C4-2B (cell line): Measurements from ENCODE around the gene DPM3.
"Not testable (repeated sequence)": the region's sequence is repeated elsewhere in the genome, so short reads cannot be mapped to it uniquely, and the experiment has no call there.

ENCODE experiments used
- H3K27ac ChIP-seq: fragments of 450-650 bp; 2 replicates; pipeline ENCODE4 v1.5.1; 2017
- ZFX ChIP-seq: fragments of 450-650 bp; IDR thresholded peaks from 2 replicates; pipeline ENCODE4 v1.6.1; 2017
- TF ChIP-seq, protein P1 (sequence below): fragments of 450-650 bp; conservative IDR thresholded peaks from 2 replicates; pipeline ENCODE4 v1.5.1; 2017; ENCODE audit warnings: mild to moderate bottlenecking

Gene DPM3, protein sequence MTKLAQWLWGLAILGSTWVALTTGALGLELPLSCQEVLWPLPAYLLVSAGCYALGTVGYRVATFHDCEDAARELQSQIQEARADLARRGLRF

DNA sequence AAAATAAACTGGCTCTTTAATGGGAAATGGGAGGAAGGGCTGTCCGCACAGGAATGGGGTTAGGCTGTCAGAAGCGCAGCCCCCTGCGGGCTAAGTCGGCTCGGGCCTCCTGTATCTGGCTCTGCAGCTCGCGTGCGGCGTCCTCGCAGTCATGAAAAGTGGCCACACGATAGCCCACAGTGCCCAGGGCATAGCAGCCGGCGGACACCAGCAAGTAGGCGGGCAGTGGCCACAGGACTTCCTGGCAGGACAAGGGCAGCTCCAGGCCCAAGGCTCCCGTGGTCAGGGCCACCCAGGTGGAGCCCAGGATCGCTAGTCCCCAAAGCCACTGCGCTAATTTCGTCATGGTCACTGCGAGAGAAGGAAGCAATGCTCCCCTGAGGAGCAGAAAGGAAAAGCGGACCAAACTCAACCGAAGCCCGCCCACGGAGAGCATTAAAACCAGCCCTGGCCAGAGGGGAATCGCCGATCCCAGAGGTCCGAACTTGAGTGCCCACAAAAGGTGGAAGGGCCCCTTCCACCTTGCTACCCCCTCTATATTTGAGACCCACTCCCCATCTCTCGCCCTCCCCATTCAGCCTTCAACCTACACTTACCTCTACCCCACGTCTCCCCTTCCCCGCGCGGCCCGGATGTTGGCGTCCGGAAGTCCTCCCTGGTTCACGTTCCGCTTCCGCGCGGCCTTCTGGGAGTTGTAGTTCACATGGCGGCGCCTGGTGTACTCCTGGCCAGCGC lies at the start of gene DPM3:
Gene DPM3, minus strand, starts transcription at position 637 of the 735 bp plus-strand sequence. Its CDS starts 291 bp downstream, at position 346.
- peak within 1 kb of the TSS; percentile 84 for H3K27ac ChIP-seq
- peak; percentile 38; the same call in 1 of the 2 replicates for TF ChIP-seq ZFX
- TF ChIP-seq, protein P1, sequence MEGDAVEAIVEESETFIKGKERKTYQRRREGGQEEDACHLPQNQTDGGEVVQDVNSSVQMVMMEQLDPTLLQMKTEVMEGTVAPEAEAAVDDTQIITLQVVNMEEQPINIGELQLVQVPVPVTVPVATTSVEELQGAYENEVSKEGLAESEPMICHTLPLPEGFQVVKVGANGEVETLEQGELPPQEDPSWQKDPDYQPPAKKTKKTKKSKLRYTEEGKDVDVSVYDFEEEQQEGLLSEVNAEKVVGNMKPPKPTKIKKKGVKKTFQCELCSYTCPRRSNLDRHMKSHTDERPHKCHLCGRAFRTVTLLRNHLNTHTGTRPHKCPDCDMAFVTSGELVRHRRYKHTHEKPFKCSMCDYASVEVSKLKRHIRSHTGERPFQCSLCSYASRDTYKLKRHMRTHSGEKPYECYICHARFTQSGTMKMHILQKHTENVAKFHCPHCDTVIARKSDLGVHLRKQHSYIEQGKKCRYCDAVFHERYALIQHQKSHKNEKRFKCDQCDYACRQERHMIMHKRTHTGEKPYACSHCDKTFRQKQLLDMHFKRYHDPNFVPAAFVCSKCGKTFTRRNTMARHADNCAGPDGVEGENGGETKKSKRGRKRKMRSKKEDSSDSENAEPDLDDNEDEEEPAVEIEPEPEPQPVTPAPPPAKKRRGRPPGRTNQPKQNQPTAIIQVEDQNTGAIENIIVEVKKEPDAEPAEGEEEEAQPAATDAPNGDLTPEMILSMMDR: no peak

DNA sequence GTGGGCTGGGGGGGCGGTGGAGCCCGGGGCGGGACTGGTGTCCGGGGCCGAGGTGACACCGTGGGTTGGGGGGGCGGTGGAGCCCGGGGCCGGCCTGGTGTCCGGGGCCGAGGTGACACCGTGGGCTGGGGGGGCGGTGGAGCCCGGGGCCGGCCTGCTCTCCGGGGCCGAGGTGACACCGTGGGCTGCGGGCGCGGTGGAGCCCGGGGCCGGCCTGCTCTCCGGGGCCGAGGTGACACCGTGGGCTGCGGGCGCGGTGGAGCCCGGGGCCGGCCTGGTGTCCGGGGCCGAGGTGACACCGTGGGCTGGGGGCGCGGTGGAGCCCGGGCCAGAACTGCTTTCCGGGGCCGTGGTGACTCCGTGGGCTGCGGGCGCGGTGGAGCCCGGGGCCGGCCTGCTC lies 49.6 kb upstream of the DPM3 start:
- not testable (repeated sequence) for H3K27ac ChIP-seq

DNA sequence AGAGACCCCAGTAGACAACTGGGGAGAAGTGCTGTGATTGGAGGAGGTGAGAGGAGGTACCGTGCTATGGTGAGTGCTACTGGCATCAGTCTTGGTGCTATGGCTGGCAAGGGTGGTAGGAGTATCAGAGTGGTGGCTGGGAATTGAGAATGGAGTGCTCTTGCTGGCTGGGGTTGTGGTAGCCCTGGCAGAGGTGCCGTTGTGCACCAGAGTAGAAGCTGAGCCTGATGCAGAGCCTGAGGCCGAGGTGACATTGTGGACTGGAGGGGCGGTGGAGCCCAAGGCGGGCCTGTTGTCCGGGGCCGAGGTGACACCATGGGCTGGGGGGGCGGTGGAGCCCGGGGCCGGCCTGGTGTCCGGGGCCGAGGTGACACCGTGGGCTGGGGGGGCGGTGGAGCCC lies 47.9 kb upstream of the DPM3 start:
- TF ChIP-seq, protein P1: no peak
- no peak for TF ChIP-seq ZFX
- no peak overlapping the region for H3K27ac ChIP-seq

DNA sequence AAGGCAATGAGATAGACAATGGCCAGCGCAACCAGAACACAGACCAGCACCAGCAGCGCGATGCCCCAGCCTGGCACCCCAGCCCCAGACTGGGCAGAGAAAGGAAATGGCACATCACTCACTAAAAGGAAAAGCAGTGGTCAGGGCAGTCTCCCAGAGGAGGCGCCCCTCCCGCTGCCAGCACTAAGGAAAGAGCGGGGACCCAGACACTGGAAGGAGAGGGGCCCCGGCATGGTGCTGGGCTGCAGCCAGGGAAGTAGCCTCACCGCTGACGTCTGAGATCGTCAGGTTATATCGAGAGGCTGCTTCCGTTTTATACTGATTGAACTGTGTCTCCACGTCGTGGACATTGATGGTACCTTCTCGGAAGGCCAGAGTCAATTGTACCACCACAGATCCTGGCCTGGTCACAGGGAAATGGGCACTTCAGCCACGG lies 47.1 kb upstream of the DPM3 start:
- no peak overlapping the region for H3K27ac ChIP-seq
- TF ChIP-seq, protein P1: no peak
- no peak for TF ChIP-seq ZFX

DNA sequence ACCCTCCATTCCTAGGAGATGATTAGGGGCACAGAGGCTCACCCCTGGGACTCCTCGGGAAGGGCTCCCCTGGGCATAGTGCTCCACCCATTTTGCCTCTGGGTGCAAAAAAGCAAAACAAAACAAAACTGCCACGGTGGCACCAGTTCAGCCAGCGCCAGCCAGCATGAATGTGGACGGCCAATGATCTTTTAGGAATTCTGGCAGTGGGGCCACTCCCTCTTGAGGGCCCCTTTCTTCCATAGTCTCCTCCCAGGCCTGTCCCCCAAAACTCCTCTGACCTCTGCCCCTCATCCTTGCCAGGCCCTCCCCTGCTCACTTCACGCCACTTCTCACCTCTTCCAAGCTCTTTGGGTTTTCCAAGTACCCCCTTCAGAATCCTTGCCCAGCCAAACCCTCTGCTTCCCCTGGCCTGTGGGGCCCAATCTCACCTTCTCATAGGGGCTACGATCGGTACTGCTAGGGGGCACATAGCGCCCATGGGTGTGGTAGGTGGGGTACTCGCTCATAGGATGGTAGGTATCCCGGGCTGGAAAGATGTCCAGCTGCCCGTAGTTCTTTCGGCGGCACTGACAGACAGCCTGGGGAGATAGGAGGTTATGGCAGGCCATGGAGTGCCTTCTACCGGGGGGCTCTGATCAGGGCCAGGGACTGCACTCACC lies 46.6 kb upstream of the DPM3 start:
- H3K27ac ChIP-seq: no peak overlapping the region
- no peak for TF ChIP-seq ZFX
- TF ChIP-seq, protein P1: no peak

DNA sequence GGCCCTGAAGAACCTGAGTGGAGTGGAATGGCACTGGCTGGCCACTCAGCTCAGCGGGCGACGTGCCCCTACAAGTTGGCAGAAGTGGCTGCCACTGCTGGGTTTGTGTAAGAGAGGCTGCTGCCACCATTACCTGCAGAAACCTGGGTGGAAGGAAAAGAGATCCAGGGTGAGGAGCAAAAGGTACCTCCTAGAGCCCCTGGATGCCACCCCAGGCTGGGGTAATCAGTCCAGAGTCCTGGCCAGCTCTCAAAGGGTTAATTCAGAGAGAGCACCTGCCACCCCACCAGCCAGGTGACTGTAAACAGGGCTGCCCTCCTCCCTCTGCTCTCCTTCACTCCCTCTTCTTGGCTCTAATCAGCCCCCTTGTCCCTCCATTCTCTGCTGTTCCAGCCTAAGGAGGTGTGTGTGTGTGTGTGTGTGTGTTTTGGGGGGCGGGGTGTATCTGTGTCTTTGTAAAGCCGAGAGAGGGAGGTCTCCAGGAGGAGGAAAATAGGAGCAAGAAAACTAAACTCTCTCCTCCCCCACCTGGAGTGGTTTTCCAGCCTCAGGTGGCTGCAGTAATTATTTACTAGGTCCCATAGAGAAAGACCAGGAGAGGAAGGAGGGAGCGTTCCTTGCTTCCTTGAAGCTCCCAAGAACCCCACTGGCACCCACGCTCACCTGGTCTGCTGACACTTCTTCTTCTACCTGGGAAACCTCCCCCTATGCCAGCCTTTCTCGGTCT lies 45.9 kb upstream of the DPM3 start:
- TF ChIP-seq, protein P1: no peak
- no peak for TF ChIP-seq ZFX
- H3K27ac ChIP-seq: no peak overlapping the region

DNA sequence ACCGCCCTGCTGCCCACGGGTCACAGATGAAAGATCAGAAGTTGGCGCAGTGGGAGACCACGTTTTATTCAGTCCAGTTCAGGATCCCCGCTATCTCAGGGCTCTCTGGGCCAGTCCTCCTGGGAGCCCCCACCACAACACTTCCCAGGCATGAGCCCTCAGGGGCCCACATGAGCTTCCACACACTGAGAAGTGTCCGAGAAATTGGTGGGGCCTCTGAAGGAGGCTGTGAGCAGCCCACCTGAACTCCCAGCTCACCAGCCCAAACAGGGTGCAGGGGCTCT lies 45.4 kb upstream of the DPM3 start:
- TF ChIP-seq ZFX: no peak
- TF ChIP-seq, protein P1: no peak
- H3K27ac ChIP-seq: no peak overlapping the region
